HCT116 (cell line): ENCODE results near the gene TIMM21. TPM values are rescaled to one million over a fixed set of nuclear protein-coding genes. Genes with fewer than 3 reads are reported as not detected.

Experiments
- ATAC-seq: fragments of 200-7000 bp; cut with Tn5 transposase; 2 replicates; pipeline ENCODE4 v1.9.1; 2020; ENCODE audit warnings: mild to moderate bottlenecking, moderate library complexity
- BruUV-seq: library from RNA; stranded (reverse); fragments of 400-500 nt; replicated peaks from 2 replicates; lab custom pipeline; 2021; lab: Mats Ljungman, UMichigan
- CTCF ChIA-PET: fragments of 300-600 bp; sonication (Branson Sonifier 250); formaldehyde crosslinking; loops from one replicate; lab custom pipeline; 2021; ENCODE audit warnings: antibody characterized with exemption; lab: Charles Lee
- POLR2A ChIA-PET: fragments of 300-600, 350-600 bp; sonication (Branson Sonifier 250); formaldehyde crosslinking; loops from one replicate; lab custom pipeline; 2021; ENCODE audit warnings: antibody characterized with exemption; lab: Charles Lee
- RAD21 ChIA-PET, 2 experiments: fragments of 300-600 bp; sonication (Branson Sonifier 250); formaldehyde crosslinking; loops; one replicate each; lab custom pipeline; 2023; ENCODE audit warnings: low total read pairs in 2 of 2; ENCODE audit not compliant: uncharacterized antibody in 2 of 2, unreplicated experiment in 2 of 2, low non-redundant PET in 1 of 2; lab: Charles Lee
- DNase-seq: peaks from one replicate; pipeline ENCODE4 v3.0.0-alpha.2; 2010; ENCODE audit warnings: low read depth, low spot score
- H2AFZ ChIP-seq: fragments of 200-600 bp; shearing (Covaris generic), sonication (generic); 2 replicates; pipeline ENCODE4 v1.6.1; 2017; ENCODE audit warnings: low read depth, mixed run types, mixed read lengths, antibody characterized with exemption, low read length; ENCODE audit not compliant: poor library complexity, severe bottlenecking
- H3K27ac ChIP-seq: 2 replicates; pipeline ENCODE4 v1.5.1; 2012; ENCODE audit warnings: low read depth, low read length
- H3K27me3 ChIP-seq: fragments of 200-600 bp; sonication (generic); 2 replicates; pipeline ENCODE4 v1.6.1; 2016; ENCODE audit warnings: mixed run types, low read length, mixed read lengths; ENCODE audit not compliant: insufficient read depth
- H3K36me3 ChIP-seq, 2 experiments: fragments of 200-500 bp in 1 of 2; fragments of 200-600 bp in 1 of 2; sonication (Bioruptor generic) in 1 of 2; sonication (generic) in 1 of 2; 2 replicates each; pipeline versions ENCODE4 v1.5.1 to v1.6.1; 2014 to 2016; ENCODE audit warnings: low read length in 2 of 2, inconsistent platforms in 1 of 2, mixed read lengths in 1 of 2, mixed run types in 1 of 2; ENCODE audit not compliant: insufficient read depth in 2 of 2, control insufficient read depth in 1 of 2
- H3K4me1 ChIP-seq, 2 experiments: fragments of 200-600 bp in 1 of 2; sonication (generic) in 1 of 2; 2 replicates each; pipeline versions ENCODE4 v1.5.1 to v1.6.1; 2012 to 2017; ENCODE audit warnings: low read length in 2 of 2, inconsistent platforms in 1 of 2, mild to moderate bottlenecking in 1 of 2, mixed read lengths in 1 of 2, mixed run types in 1 of 2, moderate library complexity in 1 of 2; ENCODE audit not compliant: insufficient read depth in 2 of 2, control insufficient read depth in 1 of 2
- H3K4me2 ChIP-seq: fragments of 200-600 bp; sonication (generic); 2 replicates; pipeline ENCODE4 v1.6.1; 2017; ENCODE audit warnings: mixed run types, low read length, mixed read lengths
- H3K4me3 ChIP-seq, 2 experiments: fragments of 200-600 bp in 1 of 2; sonication (generic) in 1 of 2; replicated peaks in 1 of 2; 2 replicates each; pipeline ENCODE4 v1.5.1; 2011 to 2016; ENCODE audit warnings: low read length in 2 of 2, control low read depth in 1 of 2, low read depth in 1 of 2, mild to moderate bottlenecking in 1 of 2, mixed read lengths in 1 of 2, mixed run types in 1 of 2
- H3K79me2 ChIP-seq: fragments of 200-600 bp; sonication (generic); 2 replicates; pipeline ENCODE4 v1.6.1; 2017; ENCODE audit warnings: mild to moderate bottlenecking, mixed run types, low read length, moderate library complexity, mixed read lengths; ENCODE audit not compliant: insufficient read depth
- H3K9ac ChIP-seq: fragments of 200-600 bp; sonication (generic); 2 replicates; pipeline ENCODE4 v1.6.1; 2016; ENCODE audit warnings: low read length, mixed read lengths
- H3K9me2 ChIP-seq: fragments of 200-600 bp; sonication (generic), shearing (Covaris generic); 2 replicates; pipeline ENCODE4 v1.6.1; 2017; ENCODE audit warnings: mixed run types, mild to moderate bottlenecking, moderate library complexity; ENCODE audit not compliant: insufficient read depth
- H3K9me3 ChIP-seq, 2 experiments: fragments of 200-500 bp in 1 of 2; fragments of 200-600 bp in 1 of 2; sonication (Bioruptor generic) in 1 of 2; sonication (generic) in 1 of 2; 2 replicates each; pipeline ENCODE4 v1.6.1; 2014 to 2017; ENCODE audit warnings: low read length in 2 of 2, mixed read lengths in 2 of 2, inconsistent platforms in 1 of 2, low read depth in 1 of 2, mild to moderate bottlenecking in 1 of 2, mixed run types in 1 of 2, moderate library complexity in 1 of 2; ENCODE audit not compliant: control insufficient read depth in 1 of 2, insufficient read depth in 1 of 2
- H4K20me1 ChIP-seq: fragments of 200-600 bp; sonication (generic), shearing (Covaris generic); 2 replicates; pipeline ENCODE4 v1.6.1; 2017; ENCODE audit warnings: mixed run types, mild to moderate bottlenecking, moderate library complexity; ENCODE audit not compliant: insufficient read depth
- CBX3 ChIP-seq: IDR thresholded peaks from 2 replicates; pipeline ENCODE4 v1.6.1; 2012; ENCODE audit warnings: low read depth
- EZH2phosphoT487 ChIP-seq: fragments of 200-600 bp; IDR thresholded peaks from 2 replicates; pipeline ENCODE4 v1.6.1; 2018; ENCODE audit warnings: antibody characterized with exemption, borderline replicate concordance
- FOSL1 ChIP-seq: IDR thresholded peaks from 2 replicates; pipeline ENCODE4 v1.6.1; 2012; ENCODE audit warnings: low read depth
- JUND ChIP-seq: IDR thresholded peaks from 2 replicates; pipeline ENCODE4 v1.6.1; 2012
- MAX ChIP-seq: IDR thresholded peaks from 2 replicates; pipeline ENCODE4 v1.6.1; 2012
- RAD21 ChIP-seq: IDR thresholded peaks from 2 replicates; pipeline ENCODE4 v1.6.1; 2012; ENCODE audit warnings: low read depth, mild to moderate bottlenecking
- SIN3A ChIP-seq: IDR thresholded peaks from 2 replicates; pipeline ENCODE4 v1.6.1; 2012; ENCODE audit warnings: low read depth
- SP1 ChIP-seq: IDR thresholded peaks from 2 replicates; pipeline ENCODE4 v1.6.1; 2012; ENCODE audit warnings: low read depth
- TCF7L2 ChIP-seq: IDR thresholded peaks from 2 replicates; pipeline ENCODE4 v1.7.0; 2011; ENCODE audit warnings: borderline replicate concordance, inconsistent platforms; ENCODE audit not compliant: insufficient read depth, insufficient read length; ENCODE audit errors: extremely low read depth
- ZBTB33 ChIP-seq: IDR thresholded peaks from 2 replicates; pipeline ENCODE4 v1.6.1; 2011; ENCODE audit warnings: mild to moderate bottlenecking, low read length, moderate library complexity; ENCODE audit not compliant: insufficient replicate concordance; ENCODE audit errors: extremely low read depth
- intact Hi-C: fragments of 100-400 bp; cut with micrococcal nuclease; formaldehyde crosslinking; loops from 2 replicates; pipeline ENCODE4 v1.10.0; 2022
- total RNA-seq: library from RNA; stranded (reverse); gene quantifications from one replicate; pipeline ENCODE4 v1.2.1, GENCODE V29; 2021; ENCODE audit not compliant: unreplicated experiment

The TIMM21 gene
- total RNA-seq, 1 experiment from 2014 or later: 33.3 TPM

GRCh38 chr18:74152270-74152669, 3.9 kb downstream of the TIMM21 start:
- H3K27ac ChIP-seq: no peak overlapping the region
- CTCF ChIA-PET: no interaction called here
- no TSS peak for BruUV-seq
- peaks cover 4 to 18% of the 10 kb centered on the region in 2 experiments; a peak in 3 of 4 replicates for H3K4me1 ChIP-seq
- POLR2A ChIA-PET: no interaction called here
- no peak overlapping the region for H3K4me2 ChIP-seq
- no peak for DNase-seq
- H3K9me3 ChIP-seq: no peaks in the 10 kb centered on the region
- no peaks in the 10 kb centered on the region for H3K9me2 ChIP-seq
- H3K79me2 ChIP-seq: peaks cover 86% of the 10 kb centered on the region
- H4K20me1 ChIP-seq: peaks cover 5% of the 10 kb centered on the region; the same call in 1 of the 2 replicates
- peaks cover 11 to 21% of the 10 kb centered on the region in 2 experiments; a peak in 3 of 4 replicates for H3K36me3 ChIP-seq
- H3K4me3 ChIP-seq: no peak overlapping the region
- no peak for ATAC-seq
- RAD21 ChIA-PET: no interaction called here
- TF ChIP-seq JUND (no peak), CBX3 (no peak), MAX (no peak), TCF7L2 (no peak), EZH2phosphoT487 (no peak), FOSL1 (no peak), SP1 (no peak), ZBTB33 (no peak), RAD21 (no peak), SIN3A (no peak)
- H3K9ac ChIP-seq: no peak overlapping the region
- H3K27me3 ChIP-seq: no peaks in the 10 kb centered on the region
- H2AFZ ChIP-seq: no peak overlapping the region
- intact Hi-C loops: no loop called here
